Middle frontal gyrus (tissue), 1 donor: ENCODE data around the gene TTC24.
"Not testable (repeated sequence)": the region's sequence is repeated elsewhere in the genome, so short reads cannot be mapped to it uniquely, and the experiment has no call there.

Source experiments
- DNase-seq: peaks from one replicate; pipeline ENCODE4 v3.0.0-alpha.2; 2015; ENCODE audit warnings: low spot score; ENCODE audit errors: extremely low spot score

The TTC24 gene

DNA sequence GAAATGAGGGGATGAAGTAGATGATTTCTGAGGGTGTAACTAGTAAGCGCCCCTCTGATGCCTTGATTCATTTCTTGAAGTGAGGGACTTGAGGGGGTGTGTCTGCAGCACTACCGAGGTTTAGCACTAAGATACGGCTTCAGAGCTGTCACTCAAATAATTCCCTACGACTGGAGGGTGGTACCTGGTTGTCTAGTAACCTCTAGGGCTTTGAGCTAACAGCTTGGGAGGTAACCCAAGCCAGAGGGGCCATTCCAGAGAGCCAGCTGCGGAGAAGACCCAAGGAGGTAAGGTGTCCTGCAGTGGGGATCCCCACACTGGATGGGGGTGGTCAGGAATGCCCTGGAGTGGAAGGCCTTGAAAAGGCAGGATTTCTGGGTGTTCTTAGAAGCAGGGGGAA lies at the start of gene TTC24:
TSS of gene TTC24 (plus strand) at position 252 of the 400 bp plus-strand sequence. CDS start 1,642 bp downstream, outside the sequence.
- no peak for DNase-seq

DNA sequence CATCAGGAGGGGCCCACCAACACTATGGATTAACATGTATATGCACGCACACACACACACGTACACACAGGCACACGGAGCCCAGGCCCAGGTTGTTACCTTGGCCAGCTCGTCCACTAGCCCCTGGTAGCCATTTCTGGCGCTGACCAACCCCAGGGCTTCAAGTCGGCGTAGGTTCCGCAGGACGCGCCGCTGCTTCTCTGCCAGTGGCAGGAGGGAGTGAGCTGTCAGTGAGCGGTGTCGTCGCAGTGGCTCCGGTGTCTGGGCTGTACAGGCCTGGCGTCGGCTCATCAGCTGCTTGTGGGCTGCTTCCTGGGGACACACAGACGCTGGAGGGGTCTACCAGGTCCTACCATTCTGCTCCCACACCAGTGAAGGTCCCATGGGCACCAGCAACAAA lies 49.5 kb upstream of the TTC24 start:
- no peak for DNase-seq

DNA sequence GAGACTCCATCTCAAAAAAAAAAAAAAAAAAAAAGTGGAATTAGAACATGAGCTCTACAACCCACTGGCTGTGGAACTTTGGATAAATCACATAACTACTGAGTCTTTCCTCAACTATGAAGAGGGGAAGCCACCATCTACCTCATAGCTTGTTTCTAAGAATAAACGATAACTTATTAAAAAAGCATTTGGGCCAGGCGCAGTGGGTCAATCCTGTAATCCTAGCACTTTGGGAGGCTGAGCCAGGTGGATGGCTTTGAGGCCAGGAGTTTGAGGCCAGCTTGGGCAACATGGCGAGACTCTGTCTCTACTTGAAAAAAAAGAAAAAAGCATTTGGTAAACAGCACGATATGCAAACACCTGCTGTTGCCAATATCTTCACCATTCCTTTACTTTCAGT lies 47.1 kb upstream of the TTC24 start:
- DNase-seq: no peak

DNA sequence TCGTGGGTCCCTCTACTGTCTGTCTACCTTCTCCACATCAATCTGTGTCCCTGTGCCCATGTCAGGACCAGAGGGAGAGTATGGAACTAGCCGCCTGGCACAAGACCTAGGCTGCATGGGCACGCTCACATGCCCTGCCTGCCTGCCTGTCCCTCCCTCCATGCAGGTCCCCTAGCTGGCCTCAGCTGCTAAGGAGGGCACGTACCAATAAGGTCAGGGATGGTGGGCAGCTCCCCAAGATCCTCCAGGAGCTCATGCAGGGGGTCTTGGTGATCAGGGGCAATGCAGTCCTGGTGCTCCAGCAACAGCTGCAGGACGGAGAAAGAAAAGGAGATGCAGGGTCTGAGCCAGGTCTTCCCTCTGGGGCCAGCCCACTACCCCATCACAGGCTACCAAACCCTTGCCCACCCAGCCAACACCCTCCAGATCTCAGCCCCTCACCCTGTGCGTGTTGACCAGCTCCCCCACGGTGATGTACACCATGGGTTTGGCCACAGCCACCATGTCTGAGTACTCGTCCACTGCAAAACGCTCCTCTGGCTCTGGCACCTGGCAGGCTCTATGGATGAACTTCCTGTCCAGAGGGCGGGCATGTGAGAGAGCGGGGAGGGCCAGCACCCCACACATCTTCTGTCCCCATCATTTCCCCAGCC lies 45.8 kb upstream of the TTC24 start:
- DNase-seq: no peak

DNA sequence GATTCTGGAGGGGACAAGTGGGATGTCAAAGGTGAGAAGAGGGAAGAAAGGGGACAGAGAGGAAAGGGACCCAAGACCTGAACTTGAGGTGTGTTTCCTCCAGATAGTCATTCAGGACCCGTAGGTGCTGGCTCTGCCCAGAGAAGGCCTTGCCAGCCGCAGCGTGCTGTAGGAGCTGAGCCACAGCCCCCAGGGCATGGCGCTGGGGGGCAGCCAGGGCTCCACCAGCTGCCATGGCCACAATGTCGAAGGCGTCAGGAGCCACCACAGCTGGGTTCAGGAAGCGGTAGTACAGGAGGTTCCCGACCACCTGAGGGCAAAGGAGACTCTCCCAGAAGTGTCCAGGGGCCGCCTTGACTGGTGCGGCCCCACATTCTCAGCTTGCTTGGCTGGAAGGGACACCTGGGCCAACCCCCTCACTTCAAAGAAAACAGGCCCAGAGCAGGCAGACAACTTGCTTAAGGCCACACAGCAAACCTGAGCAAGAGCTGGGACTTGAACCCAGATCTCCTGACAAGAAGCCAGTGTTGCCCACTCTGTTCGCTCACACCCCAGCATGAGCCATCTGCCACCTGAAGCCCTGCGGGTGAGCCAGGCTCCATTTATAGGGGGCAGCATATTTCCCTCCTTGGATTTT lies 45.0 kb upstream of the TTC24 start:
- no peak for DNase-seq

DNA sequence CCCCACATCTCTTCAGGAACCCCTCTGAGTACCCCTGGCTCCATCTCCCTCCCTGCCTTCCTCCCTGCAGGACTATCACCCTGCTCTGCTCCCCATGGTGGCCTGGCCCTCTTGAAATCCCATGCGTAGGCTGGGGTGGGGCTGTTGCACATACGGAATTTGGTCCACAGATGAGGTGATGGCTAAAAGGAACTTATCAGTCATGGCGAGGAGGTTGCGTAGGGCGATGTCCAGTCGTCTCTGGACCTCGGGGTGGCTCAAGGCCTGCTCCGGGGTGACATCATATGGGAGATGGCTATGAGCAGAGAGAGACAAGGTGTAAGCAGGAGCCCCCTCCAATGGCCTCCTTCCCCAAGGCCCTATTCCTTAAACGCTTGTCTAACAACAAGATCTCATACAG lies 42.5 kb upstream of the TTC24 start:
- DNase-seq: no peak

DNA sequence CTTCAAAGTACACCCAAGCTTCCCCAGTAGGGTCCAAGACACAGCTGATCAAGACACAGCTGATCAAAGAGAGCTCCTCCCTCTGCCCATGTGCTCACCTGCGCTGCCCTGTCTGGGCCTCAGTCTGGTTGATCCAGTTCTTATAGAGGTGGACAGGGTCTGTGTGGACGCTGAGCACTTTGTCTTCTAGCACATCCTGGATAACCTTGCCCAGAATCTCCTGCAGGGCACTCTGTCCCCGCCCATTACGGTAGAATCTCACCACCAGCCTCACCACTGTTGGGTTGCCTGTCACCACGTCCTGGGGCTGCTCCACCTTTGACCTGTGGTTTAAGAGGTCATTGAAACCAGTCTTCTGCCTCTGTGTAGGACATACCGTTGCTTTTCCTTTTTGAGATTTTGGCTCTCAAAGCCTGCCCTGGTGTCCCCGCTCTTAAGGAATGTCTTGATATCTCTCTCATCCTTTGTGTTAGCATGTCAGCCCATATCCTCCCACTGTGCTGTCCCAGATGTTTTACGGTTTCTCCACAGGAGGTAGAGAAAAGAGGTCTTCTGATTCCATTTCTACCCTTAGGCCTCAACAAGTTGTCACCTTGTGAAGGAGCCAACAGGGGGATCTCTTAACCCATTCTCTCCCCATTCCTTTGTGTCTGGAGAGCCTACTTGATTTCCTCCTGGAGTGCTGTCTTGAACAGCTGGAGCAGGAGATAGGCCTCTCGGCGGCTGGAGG lies 40.6 kb upstream of the TTC24 start:
- DNase-seq: no peak

DNA sequence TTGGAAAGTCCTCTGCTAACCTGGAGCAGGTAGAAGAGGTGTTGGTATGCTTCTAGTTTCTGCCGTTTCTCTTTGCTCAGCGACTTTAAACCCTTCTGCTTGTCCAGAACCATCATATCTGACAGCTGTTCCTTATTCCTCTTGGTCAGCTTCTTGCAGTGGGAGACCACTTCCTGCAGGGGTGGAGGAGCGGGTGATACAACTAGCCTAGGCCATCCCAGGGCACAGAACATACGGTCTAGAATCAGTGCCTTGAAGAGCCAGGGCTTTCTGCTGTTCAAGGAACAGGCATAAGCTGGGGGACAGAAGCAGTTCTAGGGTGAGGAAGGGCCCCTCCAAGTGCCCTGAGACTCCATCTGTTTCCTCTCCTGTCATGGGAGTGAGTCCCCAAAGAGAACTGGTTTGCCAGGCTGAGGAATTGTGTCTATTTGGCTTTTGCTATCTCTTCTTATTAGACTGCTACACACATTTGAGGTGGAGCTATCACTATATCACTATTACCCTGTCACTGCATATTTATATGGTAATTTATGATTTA lies 39.6 kb upstream of the TTC24 start:
- no peak for DNase-seq

DNA sequence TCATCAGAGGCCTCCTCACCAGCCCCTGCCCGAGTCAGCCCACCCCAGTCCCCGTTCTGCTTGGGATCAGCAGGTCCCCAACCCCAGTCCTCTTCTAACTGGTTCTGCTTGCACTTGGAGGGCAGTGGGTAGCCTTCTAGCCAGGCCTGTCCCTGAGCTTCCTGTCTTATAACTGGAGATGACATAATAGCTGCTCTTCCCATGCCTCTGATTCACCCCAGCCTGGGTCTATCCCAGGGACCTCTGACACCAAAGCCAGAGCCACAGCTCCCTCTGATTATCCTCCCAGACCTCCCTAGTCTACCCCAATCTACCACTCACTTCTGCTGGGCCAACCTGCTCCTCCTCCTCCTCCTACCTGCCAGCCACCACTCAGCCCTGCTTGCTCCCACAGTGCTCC lies 38.6 kb upstream of the TTC24 start:
- DNase-seq: no peak

DNA sequence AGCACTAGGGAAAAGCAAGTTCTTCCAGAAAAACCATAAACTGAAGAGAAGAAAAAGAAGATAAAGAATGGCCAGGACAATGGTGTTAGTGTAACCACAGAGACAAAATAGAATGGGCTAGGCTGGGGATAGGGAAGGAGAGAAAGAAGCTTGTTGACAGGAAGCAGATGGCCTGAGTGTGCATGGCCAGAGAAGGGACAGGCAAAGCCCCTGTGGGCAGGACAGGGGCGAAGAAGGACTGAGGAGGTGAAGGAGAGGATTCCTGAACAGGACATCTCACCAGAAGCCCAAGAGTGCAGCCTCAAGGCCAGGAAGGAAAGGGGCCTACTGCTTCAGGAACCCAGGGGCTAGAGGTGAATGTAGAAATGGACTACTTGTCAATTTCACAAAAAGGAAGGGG lies 36.5 kb upstream of the TTC24 start:
- no peak for DNase-seq

DNA sequence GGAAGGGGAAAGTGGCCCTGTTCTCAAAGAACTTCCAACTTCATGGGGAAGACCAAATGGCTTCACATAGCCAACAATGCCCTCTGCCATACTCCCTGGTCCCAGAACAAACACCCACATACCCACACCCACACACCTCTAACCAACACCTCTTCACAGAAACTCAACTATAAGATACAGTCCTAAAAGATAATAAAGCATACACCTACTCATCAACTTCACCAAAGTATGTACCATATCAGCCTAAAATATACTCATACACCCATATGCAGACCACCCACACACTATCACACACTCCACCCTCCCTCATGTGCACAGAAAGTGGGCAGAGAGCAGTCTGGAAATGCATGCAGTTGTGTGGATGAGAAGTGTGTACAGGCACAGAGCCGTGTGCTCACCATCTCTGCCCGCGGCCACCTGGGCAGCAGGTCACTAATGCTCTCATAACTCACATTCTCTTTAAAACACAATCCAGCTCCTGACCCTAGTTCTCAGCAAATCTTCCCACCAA lies 34.9 kb upstream of the TTC24 start:
- no peak for DNase-seq

DNA sequence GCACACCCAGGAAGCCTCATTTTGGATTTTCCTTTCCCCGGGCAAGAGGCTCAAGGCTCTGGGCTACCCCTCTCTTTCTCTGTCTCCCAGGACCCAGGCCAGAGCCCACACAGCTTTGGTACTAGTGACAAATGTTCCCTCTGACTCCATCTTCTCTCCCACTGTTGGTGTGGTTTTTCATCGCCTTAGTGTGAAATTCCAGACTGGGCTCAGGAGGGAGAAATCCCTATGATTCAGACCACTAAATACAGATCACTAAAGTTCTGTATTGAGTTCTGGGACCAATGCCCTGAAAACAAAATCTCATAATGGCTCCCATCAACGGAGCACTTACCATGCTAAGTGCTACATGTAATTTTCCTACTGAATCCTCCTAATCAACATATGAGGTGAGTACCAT lies 33.3 kb upstream of the TTC24 start:
- no peak for DNase-seq

DNA sequence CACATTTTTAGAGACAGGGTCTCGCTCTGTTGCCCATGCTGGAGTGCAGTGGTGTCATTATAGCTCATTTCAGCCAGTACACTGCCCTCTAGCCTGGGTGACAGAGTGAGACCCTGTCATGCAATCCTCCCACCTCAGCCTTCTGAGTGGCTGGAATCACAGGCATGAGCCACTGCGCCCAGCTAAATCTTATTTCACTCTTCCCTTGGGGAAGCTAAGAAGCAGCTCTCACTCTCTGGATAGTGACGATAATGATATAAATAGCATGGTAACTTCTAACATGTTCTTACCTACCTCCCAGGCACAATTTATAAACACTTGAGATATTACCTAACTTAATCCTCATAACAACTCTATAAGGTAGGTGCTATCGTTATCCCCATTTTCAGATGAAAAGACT lies 32.1 kb upstream of the TTC24 start:
- DNase-seq: no peak

DNA sequence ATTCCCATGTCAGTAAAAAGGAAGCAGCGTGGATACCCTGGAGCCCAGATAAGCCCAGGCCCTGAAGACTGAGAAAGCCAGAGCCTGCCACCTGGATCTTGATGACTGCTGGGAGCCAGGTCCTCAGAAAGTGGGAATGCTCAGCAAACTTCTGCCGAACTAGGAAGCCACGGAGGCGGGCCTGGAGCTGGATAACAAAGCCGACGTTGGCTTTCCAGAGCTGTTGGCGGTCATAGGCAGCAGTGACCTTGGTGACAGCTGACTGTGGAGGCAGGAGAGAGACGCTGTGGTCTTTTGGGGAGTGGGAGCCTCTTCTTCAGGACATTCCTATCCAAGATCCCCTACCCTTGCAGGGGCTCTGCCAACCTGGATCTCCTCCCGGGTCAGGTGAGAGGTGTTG lies 31.5 kb upstream of the TTC24 start:
- DNase-seq: no peak

DNA sequence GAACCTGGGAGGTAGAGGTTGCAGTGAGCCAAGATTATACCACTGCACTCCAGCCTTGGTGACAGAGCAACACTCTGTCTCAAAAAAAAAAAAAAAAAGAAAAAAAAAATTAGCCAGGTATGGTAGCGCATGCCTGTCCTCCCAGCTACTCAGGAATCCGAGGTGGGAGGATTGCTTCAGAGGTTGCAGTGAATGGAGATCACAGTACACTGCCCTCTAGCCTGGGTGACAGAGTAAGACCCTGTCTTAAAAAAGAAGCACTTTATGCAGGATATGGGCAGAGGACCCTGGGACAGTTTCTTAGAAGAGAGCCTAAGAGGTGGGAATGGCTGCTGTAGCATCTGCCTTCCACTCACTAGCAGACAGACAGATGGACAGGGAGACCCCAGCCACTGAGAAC lies 30.1 kb upstream of the TTC24 start:
- no peak for DNase-seq

DNA sequence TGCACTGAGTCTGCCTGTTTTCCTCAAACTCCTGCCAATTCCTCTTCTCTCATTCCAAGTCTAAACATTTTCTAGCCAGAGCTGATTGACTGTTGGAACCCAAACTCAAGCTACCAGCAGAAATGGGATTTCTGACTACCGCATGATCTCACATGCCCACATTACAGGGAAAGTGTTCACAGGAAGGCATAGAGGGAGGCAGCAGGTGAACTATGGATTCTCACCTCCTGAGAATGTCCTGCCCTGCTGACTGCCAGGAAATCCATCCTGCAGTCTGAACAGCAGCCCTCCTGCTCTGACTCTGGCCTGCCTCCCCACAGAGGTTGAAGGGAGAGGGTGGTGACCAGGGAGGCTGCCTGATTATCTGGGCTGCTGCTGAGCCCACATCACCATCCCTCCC lies 29.7 kb upstream of the TTC24 start:
- no peak for DNase-seq

DNA sequence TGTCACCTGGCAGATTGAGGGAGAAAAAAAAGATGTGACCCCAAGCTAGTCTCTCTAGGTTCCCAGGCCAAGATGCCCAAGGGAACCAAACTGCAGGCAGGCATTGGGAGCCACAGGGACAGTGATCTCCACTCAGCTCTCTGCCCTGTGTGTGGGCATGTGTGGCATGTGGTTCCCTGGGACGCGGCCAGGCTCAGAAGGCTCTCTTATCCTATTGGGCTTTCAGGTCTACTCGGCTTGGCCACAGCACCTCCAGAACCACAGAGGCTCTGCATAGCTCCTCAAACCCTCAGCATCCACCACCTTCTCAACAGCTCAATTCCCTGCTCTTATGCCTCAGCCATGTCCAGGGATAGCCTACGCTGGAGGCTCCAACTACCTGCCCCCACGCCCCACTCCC lies 29.2 kb upstream of the TTC24 start:
- DNase-seq: no peak

DNA sequence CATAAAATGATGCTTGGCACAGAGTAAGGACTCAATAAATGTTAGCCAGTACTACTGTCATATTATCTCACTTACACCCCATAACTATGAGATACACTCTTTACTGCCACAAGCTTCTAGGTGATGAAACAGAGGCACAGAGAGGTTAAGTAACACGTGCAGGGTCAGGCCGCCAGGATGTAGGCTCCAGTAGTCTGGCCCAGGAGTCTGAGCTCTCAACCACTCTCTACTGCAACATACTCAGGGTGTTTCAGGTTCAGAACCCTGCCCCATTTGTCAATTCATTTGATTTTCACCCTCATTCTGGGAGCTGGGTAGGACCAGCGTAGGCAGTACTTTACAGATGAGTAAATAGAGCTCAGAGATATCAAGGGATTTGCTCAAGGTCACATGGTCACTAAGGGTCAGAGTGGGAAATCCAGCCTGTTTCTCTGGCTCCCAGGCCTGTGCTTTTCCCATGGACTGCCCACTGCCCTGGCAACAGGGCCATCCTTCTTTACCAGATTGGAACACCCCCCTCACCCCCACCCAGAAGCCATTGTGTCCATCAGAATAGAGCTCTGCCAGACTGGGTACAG lies 28.4 kb upstream of the TTC24 start:
- DNase-seq: no peak

DNA sequence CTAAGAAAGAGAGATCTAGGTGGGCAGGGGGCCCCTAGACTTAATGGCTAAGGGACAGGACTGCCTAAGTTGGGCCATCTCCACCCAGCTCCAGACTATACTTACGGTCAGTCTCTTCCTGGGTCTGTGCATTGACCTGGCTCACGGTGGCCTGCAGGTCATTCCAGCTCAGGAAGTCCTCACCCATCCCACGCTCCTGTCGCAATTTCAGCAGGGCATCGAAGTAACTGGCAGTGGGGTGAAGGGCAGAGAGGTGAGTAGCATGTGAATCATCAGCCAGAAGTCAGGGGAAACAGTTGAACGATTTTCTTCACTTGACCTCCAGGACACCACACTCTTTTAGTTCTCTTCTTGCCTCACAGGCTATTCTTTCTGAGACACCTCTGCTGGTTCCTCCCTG lies 27.7 kb upstream of the TTC24 start:
- DNase-seq: no peak

DNA sequence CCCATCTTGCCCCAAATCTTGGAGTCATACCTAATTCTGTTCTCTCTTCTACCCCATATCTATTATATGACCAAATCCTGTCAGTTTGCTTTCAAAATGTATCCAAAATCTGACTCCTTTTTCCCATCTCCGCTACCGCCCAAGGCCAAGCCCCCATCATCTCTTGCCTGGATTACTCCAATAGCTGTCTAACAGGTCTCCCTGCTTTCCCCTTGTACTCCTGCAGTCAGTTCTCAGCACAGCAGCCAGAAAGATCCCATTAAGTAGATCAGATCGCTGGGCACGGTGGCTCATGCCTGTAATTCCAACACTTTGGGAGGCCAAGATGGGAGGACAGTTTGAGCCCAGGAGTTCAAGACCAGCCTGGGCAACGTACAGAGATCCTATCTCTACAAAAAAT lies 27.0 kb upstream of the TTC24 start:
- no peak for DNase-seq

DNA sequence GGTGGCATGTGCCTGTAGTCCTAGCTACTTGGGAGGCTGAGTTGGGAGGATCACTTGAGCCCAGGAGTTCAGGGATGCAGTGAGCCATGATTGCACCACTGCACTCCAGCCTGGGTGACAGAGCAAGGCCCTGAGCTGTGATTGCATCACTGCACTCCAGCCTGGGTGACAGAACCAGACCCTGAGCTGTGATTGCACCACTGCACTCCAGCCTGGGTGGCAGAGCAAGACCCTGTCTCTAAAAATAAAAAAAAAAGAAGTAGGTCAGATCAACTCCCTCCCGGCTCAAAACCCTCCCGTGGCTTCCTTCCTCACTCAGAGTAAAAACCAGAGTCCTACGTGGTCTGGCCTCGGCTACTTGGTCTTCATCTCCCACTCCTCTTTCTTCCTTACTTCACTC lies 26.6 kb upstream of the TTC24 start:
- not testable (repeated sequence) for DNase-seq
